Tibial artery (tissue), 4 donors: ENCODE data around the gene FICD.

Experiments
- DNase-seq, 2 donors: peaks; one replicate each; pipeline ENCODE4 v3.0.0-alpha.2; 2019
- H3K27ac ChIP-seq, 2 donors: fragments of 200-600 bp; sonication (generic) in 1 of 2; 1 replicate in 1 of 2; 2 replicates in 1 of 2; pipeline ENCODE4 v1.5.1; 2018 to 2019; ENCODE audit warnings: mild to moderate bottlenecking in 1 of 2
- H3K27me3 ChIP-seq, 2 donors: fragments of 200-600 bp; sonication (generic) in 1 of 2; one replicate each; pipeline versions ENCODE4 v1.5.1 to v1.6.0; 2016 to 2019
- H3K36me3 ChIP-seq, 3 donors: fragments of 200-600 bp; sonication (generic) in 2 of 3; one replicate each; pipeline ENCODE4 v1.5.1; 2016 to 2019; ENCODE audit warnings: mild to moderate bottlenecking in 2 of 3
- H3K4me1 ChIP-seq, 4 donors: fragments of 200-600 bp; sonication (generic) in 2 of 4; 1 replicate in 3 of 4; 2 replicates in 1 of 4; pipeline ENCODE4 v1.5.1; 2016 to 2019
- H3K4me3 ChIP-seq, 2 donors: fragments of 200-600 bp; sonication (generic) in 1 of 2; 1 replicate in 1 of 2; 2 replicates in 1 of 2; pipeline ENCODE4 v1.5.1; 2018 to 2019; ENCODE audit warnings: mild to moderate bottlenecking in 2 of 2
- H3K9me3 ChIP-seq, 3 donors: fragments of 200-600 bp; sonication (generic) in 1 of 3; one replicate each; pipeline ENCODE4 v1.5.1; 2016 to 2019
- CTCF ChIP-seq, 2 experiments: fragments of 200-600 bp in 1 of 2; fragments of 450-650 bp in 1 of 2; IDR thresholded peaks; one replicate each; pipeline ENCODE4 v1.5.1; 2017 to 2019; ENCODE audit warnings: antibody characterized with exemption in 2 of 2, mild to moderate bottlenecking in 1 of 2, moderate library complexity in 1 of 2
- intact Hi-C: fragments of 100-400 bp; cut with DNase I; formaldehyde crosslinking; loops from one replicate; pipeline ENCODE4 v1.15.0; 2023; ENCODE audit warnings: low total_unique reads

Gene FICD

DNA sequence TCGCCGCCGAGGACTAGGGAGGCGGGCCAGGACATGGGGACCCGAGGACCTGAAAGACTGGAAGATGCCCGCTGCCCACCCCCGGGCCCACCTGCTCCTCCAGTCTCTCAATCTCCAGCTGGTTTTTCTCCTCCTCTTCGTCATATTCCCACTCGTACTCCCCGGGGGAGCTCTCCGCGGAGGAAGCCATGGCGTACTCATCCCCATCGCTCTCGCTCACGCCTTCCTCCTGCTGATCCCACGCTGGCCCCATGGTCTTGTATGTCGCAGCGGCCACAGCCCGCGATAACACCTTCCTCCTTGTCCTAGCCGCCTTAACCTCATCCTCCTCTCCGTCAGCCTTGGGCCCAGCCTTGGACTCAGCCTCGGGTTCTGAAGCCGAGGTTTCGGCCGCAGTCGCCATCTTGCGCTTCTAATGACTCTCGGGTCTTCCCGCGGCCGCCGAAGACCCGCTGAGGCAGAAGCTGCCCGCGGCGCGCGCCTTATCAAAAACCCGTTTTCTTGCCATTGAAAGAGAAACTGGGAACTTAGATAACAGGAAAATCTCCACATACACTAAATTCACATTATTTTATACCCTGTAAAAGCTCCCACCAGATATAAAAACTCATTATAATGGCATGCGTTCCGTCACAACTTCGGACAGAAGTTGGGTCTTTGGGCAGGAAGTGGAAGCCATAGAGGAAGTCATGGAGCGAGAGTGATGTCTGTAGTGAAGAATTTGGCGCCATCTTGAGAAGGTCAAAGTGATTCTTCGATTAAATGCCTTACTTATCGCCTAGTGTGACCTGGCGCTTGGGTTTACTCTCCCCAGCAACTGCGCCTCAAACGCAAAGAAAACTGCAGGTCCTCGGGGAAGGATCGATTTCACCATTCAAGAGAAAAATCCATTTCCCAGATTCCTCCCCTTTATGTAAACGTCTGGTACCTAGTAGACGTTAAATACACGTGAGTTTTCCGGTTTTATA, 46.0 kb downstream of the FICD start, which contains the start of gene SART3:
Gene SART3 (minus strand): TSS at position 422 of the 968 bp plus-strand sequence. CDS start 19 bp downstream, at position 403.
- intact Hi-C loops = loop anchor here (5.0 to 10.0 kb wide), 5 partner anchors 171 to 531 kb away; partner anchors contain the start of genes ALKBH2, CORO1C and SSH1
- peaks cover 11 to 30% (median 19%) of the 10 kb centered on the region in 3 donors for H3K36me3 ChIP-seq
- no peaks in the 10 kb centered on the region for H3K9me3 ChIP-seq
- no peak for TF ChIP-seq CTCF (IDR thresholded peaks at IDR 0.05)
- no peaks in the 10 kb centered on the region for H3K27me3 ChIP-seq
- H3K4me1 ChIP-seq = peaks cover 0 to 65% (median 46%) of the 10 kb centered on the region in 4 donors
- peak within 1 kb of the TSS; percentile 82 to 93 for H3K4me3 ChIP-seq
- peak; percentile 72 to 85 for DNase-seq
- H3K27ac ChIP-seq = peak within 1 kb of the TSS; percentile 92 to 94

- intact Hi-C loops = loop anchor here (5.0 to 10.0 kb wide), 5 partner anchors 170 to 530 kb away; partner anchors contain the start of genes ALKBH2, CORO1C and SSH1
- H3K27ac ChIP-seq = peak overlapping the region; percentile 92 to 94
- H3K4me3 ChIP-seq = peak overlapping the region; percentile 82 to 93
- TF ChIP-seq CTCF (IDR thresholded peaks at IDR 0.05) = no peak
- DNase-seq = no peak
- peaks cover 20 to 33% (median 28%) of the 10 kb centered on the region in 3 donors for H3K36me3 ChIP-seq
- no peaks in the 10 kb centered on the region for H3K9me3 ChIP-seq
- no peaks in the 10 kb centered on the region for H3K27me3 ChIP-seq
- H3K4me1 ChIP-seq = peaks cover 0 to 62% (median 43%) of the 10 kb centered on the region in 4 donors
Observed at GRCh38 chr12:108561852-108562347, 46.8 kb downstream of the FICD start.

DNA sequence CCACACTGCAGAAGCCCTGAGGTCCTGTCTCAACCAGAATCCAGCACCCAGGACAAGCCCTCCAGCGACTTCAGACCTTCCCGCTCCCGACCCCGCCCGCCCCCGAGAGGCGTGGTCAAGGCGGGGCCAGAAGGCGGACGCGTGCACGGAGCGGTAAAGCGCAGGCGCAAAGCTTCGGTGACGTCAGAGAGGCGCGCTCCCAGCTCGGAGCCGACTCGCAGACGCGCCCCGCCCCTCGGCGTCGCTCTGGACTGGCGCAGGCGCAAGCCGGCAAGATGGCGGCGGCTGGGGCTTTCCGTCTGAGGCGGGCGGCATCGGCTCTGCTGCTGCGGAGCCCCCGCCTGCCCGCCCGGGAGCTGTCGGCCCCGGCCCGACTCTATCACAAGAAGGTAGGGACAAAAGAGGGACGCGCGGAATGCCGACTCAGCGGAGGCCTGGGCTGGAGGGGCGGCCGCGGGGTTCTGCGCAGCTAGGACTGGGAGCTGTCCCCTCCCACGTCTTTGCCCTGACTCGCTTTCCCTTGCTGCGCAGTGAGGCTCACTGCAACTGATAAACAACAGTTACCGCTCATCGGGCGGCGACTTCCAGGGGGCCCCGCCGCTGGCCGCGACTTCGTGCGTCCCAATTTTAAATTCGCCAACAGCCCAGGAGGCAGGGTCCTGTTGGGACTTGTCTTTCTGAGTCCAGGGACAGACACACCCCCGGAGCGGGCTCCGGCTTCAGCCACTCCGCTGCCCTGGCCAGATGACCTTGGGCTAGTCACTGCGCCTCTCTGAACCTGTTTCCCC, 47.5 kb downstream of the FICD start, which contains the start of gene ISCU:
Gene ISCU (plus strand): TSS at position 249 of the 788 bp plus-strand sequence. CDS start 27 bp downstream, at position 276.
- Histone ChIP-seq H3K9me3 (no peaks in the 10 kb centered on the region), H3K27ac (peak within 1 kb of the TSS; percentile 92 to 94), H3K4me3 (peak within 1 kb of the TSS; percentile 82 to 93), H3K27me3 (no peaks in the 10 kb centered on the region), H3K36me3 (peaks cover 26 to 37% (median 34%) of the 10 kb centered on the region in 3 donors), H3K4me1 (peaks cover 0 to 55% (median 41%) of the 10 kb centered on the region in 4 donors)
- peak; percentile 93 to 99 for DNase-seq
- intact Hi-C loops = loop anchor here (5.0 to 10.0 kb wide), 5 partner anchors 170 to 530 kb away; partner anchors contain the start of genes ALKBH2, CORO1C and SSH1
- TF ChIP-seq CTCF (IDR thresholded peaks at IDR 0.05) = no peak

DNA sequence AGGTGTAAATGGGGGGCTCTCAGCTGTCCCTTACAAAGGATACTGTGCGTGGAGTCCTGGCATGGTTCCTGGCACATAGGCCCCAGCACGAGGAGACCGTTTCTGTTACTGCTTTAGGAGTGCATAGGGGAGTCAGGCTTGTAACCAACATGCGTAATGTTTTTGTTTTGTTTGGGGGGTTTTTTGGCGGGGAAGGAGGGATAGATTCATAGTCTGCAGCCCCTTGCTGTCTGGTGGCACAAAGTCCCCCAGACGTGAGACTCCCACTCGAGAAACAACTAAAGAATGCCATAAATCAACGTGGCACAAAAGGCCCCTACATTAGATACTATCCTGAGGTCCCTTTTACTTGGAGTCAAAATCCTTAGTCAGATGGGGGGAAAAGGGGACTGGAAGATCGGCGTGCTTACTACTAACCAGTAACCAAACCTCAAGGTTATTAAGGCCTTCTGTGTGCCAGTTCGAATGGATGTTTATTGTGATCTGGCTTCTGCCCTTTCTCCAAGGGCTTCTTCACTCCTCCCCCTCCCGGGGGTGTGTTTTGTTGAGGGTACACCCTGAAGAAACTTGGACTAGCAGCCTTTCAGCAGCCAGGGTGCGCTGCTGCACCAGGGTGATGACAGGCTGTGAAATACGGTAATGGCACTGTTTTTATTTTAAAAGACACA, 48.2 kb downstream of the FICD start:
- peak; percentile 90 to 92 for DNase-seq
- H3K27ac ChIP-seq = peak overlapping the region; percentile 92 to 94
- H3K9me3 ChIP-seq = no peaks in the 10 kb centered on the region
- peak overlapping the region; percentile 82 to 93 for H3K4me3 ChIP-seq
- H3K27me3 ChIP-seq = no peaks in the 10 kb centered on the region
- intact Hi-C loops = loop anchor here (5.0 to 10.0 kb wide), 5 partner anchors 169 to 529 kb away; partner anchors contain the start of genes ALKBH2, CORO1C and SSH1
- H3K4me1 ChIP-seq = peaks cover 0 to 48% (median 36%) of the 10 kb centered on the region in 4 donors
- peaks cover 29 to 42% (median 42%) of the 10 kb centered on the region in 3 donors for H3K36me3 ChIP-seq
- peak; percentile 77 to 82 for TF ChIP-seq CTCF (IDR thresholded peaks at IDR 0.05)
